Measurements from ENCODE around the gene HABP4. TPM values are rescaled to one million over a fixed set of nuclear protein-coding genes. Genes with fewer than 3 reads are reported as not detected.

Gene HABP4
- total RNA-seq, 4 donors from 2014 or later: 0.80 to 12.4 (median 2.7) TPM

GRCh38 chr9:96491880-96492525, 42.0 kb downstream of the HABP4 start:
- Histone ChIP-seq H3K27ac (peak overlapping the region in 1 of 4 donors; percentile 21), H3K4me3 (no peak overlapping the region), H3K27me3 (no peaks in the 10 kb centered on the region), H3K36me3 (peaks cover 0 to 54% (median 0%) of the 10 kb centered on the region in 3 donors), H3K4me1 (peaks cover 0 to 20% (median 8%) of the 10 kb centered on the region in 3 donors), H3K9me3 (no peaks in the 10 kb centered on the region)
- 40 to 60% methylated on average over 1 to 2 of the region's 17 CpGs for WGBS, 2 donors
- TF ChIP-seq CTCF (IDR thresholded peaks at IDR 0.05) (no peak), POLR2A (IDR thresholded peaks at IDR 0.05) (no peak)
- DNase-seq: no peak
- intact Hi-C loops (cut with DNase I): no loop called here

DNA sequence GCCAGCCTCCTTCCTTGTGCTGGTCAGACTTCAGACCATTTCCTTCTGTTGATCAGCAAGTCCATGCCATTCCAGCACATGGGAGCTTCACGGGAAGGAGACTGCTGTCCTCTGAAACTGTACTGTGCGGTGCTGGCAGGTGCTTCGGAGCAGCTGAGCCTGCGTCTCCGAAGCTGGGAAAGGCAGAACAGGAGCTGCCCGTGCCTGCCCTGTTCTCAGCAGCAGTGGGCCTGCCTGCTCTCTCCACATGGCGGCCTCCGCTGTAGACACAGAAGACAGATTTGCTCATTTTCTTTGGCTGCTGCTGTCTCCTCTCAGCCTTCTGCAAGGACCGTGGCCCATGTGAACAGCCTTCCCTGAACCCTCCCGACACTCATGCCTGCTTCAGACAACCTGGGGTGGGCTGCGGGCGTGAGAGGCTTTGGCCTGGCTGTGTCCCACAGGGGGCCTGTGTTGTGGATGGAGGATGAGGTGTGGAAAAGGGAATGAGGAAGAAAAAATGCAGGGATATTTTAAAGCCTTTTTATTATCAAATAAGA, 43.1 kb downstream of the HABP4 start:
- H3K27me3 ChIP-seq: no peaks in the 10 kb centered on the region

GRCh38 chr9:96493757-96494156, 43.8 kb downstream of the HABP4 start:
- Histone ChIP-seq H3K4me1 (peaks cover 0 to 6% (median 0%) of the 10 kb centered on the region in 3 donors), H3K4me3 (no peak overlapping the region), H3K27me3 (no peaks in the 10 kb centered on the region), H3K9me3 (no peaks in the 10 kb centered on the region), H3K27ac (no peak overlapping the region), H3K36me3 (peaks cover 0 to 43% (median 0%) of the 10 kb centered on the region in 3 donors)
- no peak for DNase-seq
- 80 to 87% methylated on average over 12 of the region's 13 CpGs for WGBS, 2 donors
- TF ChIP-seq CTCF (IDR thresholded peaks at IDR 0.05) (no peak), POLR2A (IDR thresholded peaks at IDR 0.05) (no peak)
- intact Hi-C loops (cut with DNase I): no loop called here

More for the DNA sequence above, 43.1 kb downstream of the HABP4 start:
- Histone ChIP-seq H3K4me3 (no peak overlapping the region), H3K27ac (no peak overlapping the region), H3K9me3 (no peaks in the 10 kb centered on the region), H3K36me3 (peaks cover 0 to 50% (median 0%) of the 10 kb centered on the region in 3 donors), H3K4me1 (peaks cover 0 to 9% (median 0%) of the 10 kb centered on the region in 3 donors)
- DNase-seq: no peak
- TF ChIP-seq POLR2A (IDR thresholded peaks at IDR 0.05): no peak
- no peak for TF ChIP-seq CTCF (IDR thresholded peaks at IDR 0.05)
- WGBS, 2 donors: 79 to 89% methylated on average over 7 to 9 of the region's 12 CpGs
- intact Hi-C loops (cut with DNase I): no loop called here

GRCh38 chr9:96494215-96494800, 44.3 kb downstream of the HABP4 start:
- intact Hi-C loops (cut with DNase I): no loop called here
- TF ChIP-seq POLR2A (IDR thresholded peaks at IDR 0.05): no peak
- TF ChIP-seq CTCF (IDR thresholded peaks at IDR 0.05): no peak
- Histone ChIP-seq H3K27me3 (no peaks in the 10 kb centered on the region), H3K9me3 (no peaks in the 10 kb centered on the region), H3K4me1 (peaks cover 0 to 6% (median 0%) of the 10 kb centered on the region in 3 donors), H3K4me3 (no peak overlapping the region), H3K36me3 (peaks cover 0 to 38% (median 0%) of the 10 kb centered on the region in 3 donors), H3K27ac (no peak overlapping the region)
- 93 to 99% methylated on average over 3 to 7 of the region's 8 CpGs for WGBS, 2 donors
- DNase-seq: no peak

DNA sequence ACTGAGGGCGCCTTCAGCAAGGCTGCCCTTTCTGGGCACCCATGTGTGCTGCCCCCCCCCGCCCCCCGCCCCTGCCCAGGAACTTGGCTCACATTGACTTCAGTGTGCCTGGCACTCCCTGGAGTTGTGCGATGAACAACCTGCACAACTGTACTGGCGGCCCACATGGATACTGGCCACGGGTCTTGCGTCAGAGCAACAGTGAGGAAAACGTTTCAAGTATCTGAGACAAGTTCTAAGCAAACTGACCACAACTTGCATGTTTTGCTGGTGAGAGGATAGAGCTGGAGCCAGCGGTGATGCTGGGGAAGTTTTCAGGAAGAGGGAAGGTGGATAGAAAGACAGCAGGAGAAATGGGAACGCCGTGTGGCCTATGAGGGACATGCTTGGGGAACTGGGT, 45.4 kb downstream of the HABP4 start:
- Histone ChIP-seq H3K36me3 (peaks cover 0 to 28% (median 0%) of the 10 kb centered on the region in 3 donors), H3K4me3 (no peak overlapping the region), H3K27ac (no peak overlapping the region), H3K4me1 (peaks cover 0 to 6% (median 0%) of the 10 kb centered on the region in 3 donors), H3K9me3 (no peaks in the 10 kb centered on the region), H3K27me3 (no peaks in the 10 kb centered on the region)
- intact Hi-C loops (cut with DNase I): no loop called here
- WGBS, 2 donors: 72 to 88% methylated on average over 5 to 6 of the region's 11 CpGs
- TF ChIP-seq CTCF (IDR thresholded peaks at IDR 0.05): no peak
- no peak for TF ChIP-seq POLR2A (IDR thresholded peaks at IDR 0.05)
- DNase-seq: no peak

Measured in esophagus squamous epithelium (tissue), 5 donors.